Neural progenitor cell (in vitro differentiated cells): ENCODE data around the gene CREBBP. TPM values are rescaled to one million over a fixed set of nuclear protein-coding genes. Genes with fewer than 3 reads are reported as not detected.

Experiments used
- DNase-seq: peaks from one replicate; pipeline ENCODE4 v3.0.0-alpha.2; 2016; ENCODE audit warnings: low spot score
- H2AFZ ChIP-seq: fragments of 200-600 bp; sonication (generic); replicated peaks from 2 replicates; pipeline ENCODE4 v1.6.1; 2016; ENCODE audit warnings: antibody characterized with exemption
- H3F3A ChIP-seq: fragments of 200-600 bp; sonication (generic); 2 replicates; pipeline ENCODE4 v1.6.1; 2016; ENCODE audit warnings: antibody characterized with exemption, low read depth
- H3K27ac ChIP-seq: fragments of 200-600 bp; sonication (generic); 2 replicates; pipeline ENCODE4 v1.5.1; 2016; ENCODE audit warnings: mild to moderate bottlenecking
- H3K27me3 ChIP-seq: fragments of 200-600 bp; sonication (generic); 2 replicates; pipeline ENCODE4 v1.6.1; 2016; ENCODE audit warnings: mild to moderate bottlenecking, moderate library complexity
- H3K36me3 ChIP-seq: fragments of 200-600 bp; sonication (generic); 2 replicates; pipeline ENCODE4 v1.5.1; 2016
- H3K4me1 ChIP-seq: fragments of 200-600 bp; sonication (generic); 2 replicates; pipeline ENCODE4 v1.6.1; 2016; ENCODE audit warnings: mixed run types
- H3K4me2 ChIP-seq: fragments of 200-600 bp; sonication (generic); 2 replicates; pipeline ENCODE4 v1.6.1; 2016
- H3K4me3 ChIP-seq: fragments of 200-600 bp; sonication (generic); 2 replicates; pipeline ENCODE4 v1.5.1; 2016
- H3K79me2 ChIP-seq: fragments of 200-600 bp; sonication (generic); 2 replicates; pipeline ENCODE4 v1.6.1; 2016; ENCODE audit warnings: low read depth
- H3K9ac ChIP-seq: fragments of 200-600 bp; sonication (generic); 2 replicates; pipeline ENCODE4 v1.6.1; 2016
- H3K9me3 ChIP-seq: fragments of 200-600 bp; sonication (generic); 2 replicates; pipeline ENCODE4 v1.5.1; 2016; ENCODE audit warnings: low read depth
- H4K20me1 ChIP-seq: fragments of 200-600 bp; sonication (generic); 2 replicates; pipeline ENCODE4 v1.6.1; 2016; ENCODE audit warnings: low read depth
- H3K27ac Mint-ChIP-seq: 3 replicates; pipeline ENCODE4 v1.8.0; 2021; ENCODE audit warnings: mixed read lengths
- H3K27me3 Mint-ChIP-seq: 2 replicates; pipeline ENCODE4 v1.8.0; 2022; ENCODE audit warnings: low read depth, mild to moderate bottlenecking, inconsistent platforms, moderate library complexity, mixed read lengths; ENCODE audit not compliant: insufficient read depth
- H3K36me3 Mint-ChIP-seq: 3 replicates; pipeline ENCODE4 v1.8.0; 2021; ENCODE audit warnings: mixed read lengths
- H3K4me1 Mint-ChIP-seq: 3 replicates; pipeline ENCODE4 v1.8.0; 2021; ENCODE audit warnings: mixed read lengths
- H3K4me3 Mint-ChIP-seq: 3 replicates; pipeline ENCODE4 v1.8.0; 2021; ENCODE audit warnings: mild to moderate bottlenecking, moderate library complexity, mixed read lengths
- H3K9me3 Mint-ChIP-seq: 3 replicates; pipeline ENCODE4 v1.8.0; 2020; ENCODE audit warnings: mixed read lengths
- CTCF ChIP-seq: fragments of 200-600 bp; sonication (generic); IDR thresholded peaks from 2 replicates; pipeline ENCODE4 v1.5.1; 2017; ENCODE audit warnings: antibody characterized with exemption, mild to moderate bottlenecking
- EZH2 ChIP-seq: fragments of 200-600 bp; sonication (generic); IDR thresholded peaks from 2 replicates; pipeline ENCODE4 v1.6.1; 2017; ENCODE audit warnings: antibody characterized with exemption, mild to moderate bottlenecking, moderate library complexity
- EZH2phosphoT487 ChIP-seq: fragments of 200-600 bp; sonication (generic); IDR thresholded peaks from 2 replicates; pipeline ENCODE4 v1.6.1; 2017; ENCODE audit warnings: antibody characterized with exemption
- total RNA-seq: library from RNA; depleted of rRNA; stranded (reverse); fragments of >200 nt; gene quantifications from 2 replicates; pipeline ENCODE4 v1.2.3, GENCODE V29; 2015; ENCODE audit warnings: low replicate concordance

The CREBBP gene
- total RNA-seq, 1 donor from 2014 or later: 60.6 TPM

DNA sequence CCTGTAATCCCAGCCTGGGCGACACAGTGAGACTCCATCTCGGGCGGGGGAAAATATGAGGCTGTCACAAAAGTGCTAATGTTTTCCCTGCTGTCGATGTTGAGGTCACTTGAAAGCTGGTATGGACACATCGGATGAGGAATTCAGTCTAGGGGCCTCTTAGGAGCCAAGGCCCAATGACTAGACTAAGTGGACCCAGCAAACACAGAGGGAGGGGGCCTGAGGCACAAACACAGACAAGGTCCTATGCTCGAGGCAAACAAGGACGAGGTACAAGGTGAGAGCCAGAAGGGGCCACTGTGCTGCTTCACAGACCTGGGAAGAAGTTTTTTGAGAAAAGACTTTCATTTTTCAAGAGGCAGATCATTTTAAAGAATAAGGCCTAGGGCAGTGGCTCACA is 178.4 kb downstream of the CREBBP start:
- no peak overlapping the region for H3K4me3 ChIP-seq
- no peak overlapping the region for H3K27ac Mint-ChIP-seq
- H3K9me3 ChIP-seq: no peaks in the 10 kb centered on the region
- no peak overlapping the region for H3K9ac ChIP-seq
- no peaks in the 10 kb centered on the region for H3F3A ChIP-seq
- DNase-seq: no peak
- peaks cover 6% of the 10 kb centered on the region for H3K36me3 Mint-ChIP-seq
- H3K4me2 ChIP-seq: no peak overlapping the region
- no peak for TF ChIP-seq CTCF
- TF ChIP-seq EZH2phosphoT487: no peak
- TF ChIP-seq EZH2: no peak
- no peak overlapping the region for H3K27ac ChIP-seq
- H3K4me1 Mint-ChIP-seq: no peaks in the 10 kb centered on the region
- H3K9me3 Mint-ChIP-seq: no peaks in the 10 kb centered on the region
- no peak overlapping the region for H3K4me3 Mint-ChIP-seq
- peaks cover 5% of the 10 kb centered on the region for H4K20me1 ChIP-seq
- peaks cover 5% of the 10 kb centered on the region for H3K27me3 Mint-ChIP-seq
- H3K27me3 ChIP-seq: no peaks in the 10 kb centered on the region
- H3K4me1 ChIP-seq: no peaks in the 10 kb centered on the region
- peaks cover 90% of the 10 kb centered on the region for H3K79me2 ChIP-seq
- no peaks in the 10 kb centered on the region for H3K36me3 ChIP-seq
- no peak overlapping the region for H2AFZ ChIP-seq

DNA sequence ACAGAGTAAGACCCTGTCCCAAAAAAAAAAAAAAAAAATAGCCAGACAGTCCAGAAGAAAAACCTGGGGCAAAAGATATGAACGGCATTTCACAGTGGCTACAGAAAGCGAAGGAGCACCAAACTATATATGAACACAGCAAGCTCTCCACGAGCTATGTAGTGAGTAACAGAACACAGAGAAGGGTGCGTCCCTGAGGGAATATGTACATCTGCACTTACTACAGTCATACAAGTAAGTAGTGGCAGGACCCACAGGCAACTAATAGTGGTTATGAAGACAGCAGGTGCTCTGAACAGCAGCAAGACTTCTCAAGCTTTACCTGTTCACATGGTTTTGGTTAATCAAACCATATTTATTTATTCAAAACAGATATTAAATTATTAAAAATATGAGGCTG is 179.0 kb downstream of the CREBBP start:
- H3K27me3 Mint-ChIP-seq: peaks cover 5% of the 10 kb centered on the region
- H3K79me2 ChIP-seq: peaks cover 91% of the 10 kb centered on the region
- H3K4me1 Mint-ChIP-seq: no peaks in the 10 kb centered on the region

GRCh38 chr16:3698941-3699340 is 181.6 kb downstream of the CREBBP start:
- H3K4me3 ChIP-seq: no peak overlapping the region
- H3K36me3 ChIP-seq: no peaks in the 10 kb centered on the region
- H3K4me2 ChIP-seq: no peak overlapping the region
- H3K27me3 ChIP-seq: no peaks in the 10 kb centered on the region
- H3K9ac ChIP-seq: no peak overlapping the region
- H4K20me1 ChIP-seq: peaks cover 17% of the 10 kb centered on the region
- peaks cover 84% of the 10 kb centered on the region for H3K79me2 ChIP-seq
- no peak overlapping the region for H3K27ac ChIP-seq
- peaks cover 9% of the 10 kb centered on the region for H3K4me1 Mint-ChIP-seq
- H3K27ac Mint-ChIP-seq: no peak overlapping the region
- DNase-seq: no peak
- no peaks in the 10 kb centered on the region for H3K9me3 ChIP-seq
- peaks cover 2% of the 10 kb centered on the region for H3K27me3 Mint-ChIP-seq
- no peak overlapping the region for H3K4me3 Mint-ChIP-seq
- H2AFZ ChIP-seq: no peak overlapping the region
- H3K9me3 Mint-ChIP-seq: no peaks in the 10 kb centered on the region
- TF ChIP-seq EZH2 (no peak), EZH2phosphoT487 (no peak), CTCF (no peak)
- no peaks in the 10 kb centered on the region for H3K4me1 ChIP-seq
- no peaks in the 10 kb centered on the region for H3F3A ChIP-seq
- peaks cover 4% of the 10 kb centered on the region for H3K36me3 Mint-ChIP-seq

More for the DNA sequence above, 179.0 kb downstream of the CREBBP start:
- H3K36me3 ChIP-seq: no peaks in the 10 kb centered on the region
- Mint-ChIP-seq H3K27ac (no peak overlapping the region), H3K4me3 (no peak overlapping the region), H3K9me3 (no peaks in the 10 kb centered on the region), H3K36me3 (peaks cover 6% of the 10 kb centered on the region)
- no peaks in the 10 kb centered on the region for H3K27me3 ChIP-seq
- no peaks in the 10 kb centered on the region for H3K4me1 ChIP-seq
- no peak overlapping the region for H3K27ac ChIP-seq
- no peak overlapping the region for H3K4me2 ChIP-seq
- H3K9ac ChIP-seq: no peak overlapping the region
- no peak for TF ChIP-seq EZH2phosphoT487
- no peak for TF ChIP-seq EZH2
- TF ChIP-seq CTCF: no peak
- H3K9me3 ChIP-seq: no peaks in the 10 kb centered on the region
- no peak overlapping the region for H2AFZ ChIP-seq
- no peaks in the 10 kb centered on the region for H3F3A ChIP-seq
- no peak for DNase-seq
- H3K4me3 ChIP-seq: no peak overlapping the region
- peaks cover 7% of the 10 kb centered on the region for H4K20me1 ChIP-seq
